Coronary artery (tissue), 2 donors: ENCODE data around the gene DHDH.
"Not testable (repeated sequence)": the region's sequence is repeated elsewhere in the genome, so short reads cannot be mapped to it uniquely, and the experiment has no call there.

Source experiments
- DNase-seq: peaks from one replicate; pipeline ENCODE4 v3.0.0-alpha.2; 2017; ENCODE audit warnings: low spot score
- H3K27ac ChIP-seq, 2 donors: fragments of 200-600 bp; sonication (generic); one replicate each; pipeline ENCODE4 v1.5.1; 2016 to 2019
- H3K4me3 ChIP-seq: fragments of 200-600 bp; sonication (generic); 2 replicates; pipeline ENCODE4 v1.5.1; 2016; ENCODE audit warnings: mild to moderate bottlenecking, moderate library complexity
- TF ChIP-seq, protein P1 (sequence below): fragments of 200-600 bp; sonication (generic); IDR thresholded peaks from one replicate; pipeline ENCODE4 v1.5.1; 2019; ENCODE audit warnings: antibody characterized with exemption

Gene DHDH

DNA sequence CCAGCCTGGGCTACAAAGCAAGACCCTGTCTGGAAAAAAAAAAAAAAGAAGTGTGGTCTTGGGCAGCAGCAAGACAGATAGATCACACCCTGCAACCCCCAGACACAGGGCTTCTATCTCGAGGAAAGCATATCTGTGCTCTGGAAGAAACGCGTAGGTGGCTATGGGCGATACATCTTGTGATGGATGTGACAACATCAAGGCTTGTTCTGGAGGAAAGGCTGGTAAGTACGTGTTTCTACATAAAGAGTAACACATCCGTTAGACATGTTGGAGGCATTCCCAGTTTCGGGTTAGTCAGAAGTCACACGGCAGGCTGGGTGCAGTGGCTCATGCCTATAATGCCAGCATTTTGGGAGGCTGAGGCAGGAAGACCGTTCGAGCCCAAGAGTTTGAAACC, 6.6 kb upstream of the DHDH start:
- DNase-seq = no peak
- Histone ChIP-seq H3K27ac (peak overlapping the region; percentile 3 to 47), H3K4me3 (peak overlapping the region; percentile 45)
- TF ChIP-seq, protein P1, sequence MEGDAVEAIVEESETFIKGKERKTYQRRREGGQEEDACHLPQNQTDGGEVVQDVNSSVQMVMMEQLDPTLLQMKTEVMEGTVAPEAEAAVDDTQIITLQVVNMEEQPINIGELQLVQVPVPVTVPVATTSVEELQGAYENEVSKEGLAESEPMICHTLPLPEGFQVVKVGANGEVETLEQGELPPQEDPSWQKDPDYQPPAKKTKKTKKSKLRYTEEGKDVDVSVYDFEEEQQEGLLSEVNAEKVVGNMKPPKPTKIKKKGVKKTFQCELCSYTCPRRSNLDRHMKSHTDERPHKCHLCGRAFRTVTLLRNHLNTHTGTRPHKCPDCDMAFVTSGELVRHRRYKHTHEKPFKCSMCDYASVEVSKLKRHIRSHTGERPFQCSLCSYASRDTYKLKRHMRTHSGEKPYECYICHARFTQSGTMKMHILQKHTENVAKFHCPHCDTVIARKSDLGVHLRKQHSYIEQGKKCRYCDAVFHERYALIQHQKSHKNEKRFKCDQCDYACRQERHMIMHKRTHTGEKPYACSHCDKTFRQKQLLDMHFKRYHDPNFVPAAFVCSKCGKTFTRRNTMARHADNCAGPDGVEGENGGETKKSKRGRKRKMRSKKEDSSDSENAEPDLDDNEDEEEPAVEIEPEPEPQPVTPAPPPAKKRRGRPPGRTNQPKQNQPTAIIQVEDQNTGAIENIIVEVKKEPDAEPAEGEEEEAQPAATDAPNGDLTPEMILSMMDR = no peak

DNA sequence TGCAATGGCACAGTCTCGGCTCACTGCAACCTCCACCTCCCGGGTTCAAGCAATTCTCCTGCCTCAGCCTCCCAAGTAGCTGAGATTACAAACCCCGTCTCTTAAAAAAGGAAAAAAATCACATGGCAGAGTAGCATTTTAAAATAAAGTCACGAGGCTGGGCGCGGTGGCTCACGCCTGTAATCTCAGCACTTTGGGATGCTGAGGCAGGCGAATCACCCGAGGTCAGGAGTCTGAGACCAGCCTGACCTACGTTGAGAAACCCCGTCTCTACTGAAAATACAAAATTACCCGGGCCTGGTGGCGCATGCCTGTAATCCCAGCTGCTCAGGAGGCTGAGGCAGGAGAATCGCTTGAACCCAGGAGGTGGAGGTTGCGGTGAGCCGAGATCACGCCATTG, 5.8 kb upstream of the DHDH start:
- H3K4me3 ChIP-seq, DNase-seq, H3K27ac ChIP-seq: not testable (repeated sequence)

DNA sequence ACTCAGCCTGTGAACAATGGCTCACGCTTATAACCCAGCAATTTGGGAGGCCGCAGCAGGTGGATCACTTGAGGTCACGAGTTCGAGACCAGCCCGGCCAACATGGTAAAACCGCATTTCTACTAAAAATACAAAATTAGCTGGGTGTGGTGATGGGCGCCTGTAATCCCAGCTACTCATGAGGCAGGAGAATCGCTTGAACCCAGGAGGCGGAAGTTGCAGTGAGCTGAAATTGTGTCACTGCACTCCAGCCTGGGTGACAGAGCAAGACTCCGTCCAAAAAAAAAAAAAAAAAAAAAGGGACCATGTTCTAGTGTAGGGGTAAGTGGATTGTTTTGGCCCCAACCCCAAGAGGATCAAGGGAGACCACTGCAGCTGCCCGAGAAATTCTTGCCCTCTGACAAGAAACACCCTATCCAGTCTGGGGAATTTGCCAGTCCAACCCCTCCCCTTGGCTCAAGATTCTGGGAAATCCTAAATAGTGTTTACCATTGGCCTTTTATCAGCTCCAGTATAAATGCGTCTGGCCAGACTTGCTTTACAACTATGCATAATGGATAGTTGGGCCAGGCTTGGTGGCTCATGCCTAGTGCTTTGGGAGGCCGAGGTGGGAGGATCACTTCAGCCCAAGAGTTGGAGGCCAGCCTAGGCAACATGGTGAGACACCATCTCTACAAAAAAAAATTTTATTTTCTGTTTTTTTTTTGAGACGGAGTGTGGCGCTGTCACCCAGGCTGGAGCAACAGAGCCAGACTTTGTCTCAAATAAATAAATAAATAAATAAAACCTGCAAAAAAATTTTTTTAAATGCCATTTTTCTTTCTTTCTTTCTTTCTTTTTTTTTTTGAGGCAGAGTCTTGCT, 5.1 kb upstream of the DHDH start:
- Histone ChIP-seq H3K27ac (no peak overlapping the region), H3K4me3 (no peak overlapping the region)
- TF ChIP-seq, protein P1 = no peak
- no peak for DNase-seq

DNA sequence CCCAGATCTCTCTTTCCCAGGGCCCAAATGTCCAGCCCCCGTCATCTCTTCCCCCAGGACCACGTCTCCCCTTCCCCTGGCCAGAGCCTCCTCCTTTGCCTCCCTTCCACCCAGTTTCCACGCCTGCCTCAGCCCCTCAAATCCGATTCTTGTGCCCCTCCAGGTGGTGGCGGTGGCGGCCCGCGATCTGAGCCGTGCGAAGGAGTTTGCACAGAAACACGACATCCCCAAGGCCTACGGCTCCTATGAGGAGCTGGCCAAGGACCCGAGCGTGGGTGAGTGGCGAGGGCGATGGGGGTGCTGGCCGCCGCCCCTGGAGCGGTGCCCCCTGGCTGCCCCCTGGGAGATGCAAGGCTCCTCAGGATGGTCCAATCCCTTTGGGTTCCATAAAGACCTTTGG, 1.3 kb downstream of the DHDH start:
- Histone ChIP-seq H3K4me3 (no peak overlapping the region), H3K27ac (no peak overlapping the region)
- DNase-seq = no peak
- TF ChIP-seq, protein P1 = no peak

DNA sequence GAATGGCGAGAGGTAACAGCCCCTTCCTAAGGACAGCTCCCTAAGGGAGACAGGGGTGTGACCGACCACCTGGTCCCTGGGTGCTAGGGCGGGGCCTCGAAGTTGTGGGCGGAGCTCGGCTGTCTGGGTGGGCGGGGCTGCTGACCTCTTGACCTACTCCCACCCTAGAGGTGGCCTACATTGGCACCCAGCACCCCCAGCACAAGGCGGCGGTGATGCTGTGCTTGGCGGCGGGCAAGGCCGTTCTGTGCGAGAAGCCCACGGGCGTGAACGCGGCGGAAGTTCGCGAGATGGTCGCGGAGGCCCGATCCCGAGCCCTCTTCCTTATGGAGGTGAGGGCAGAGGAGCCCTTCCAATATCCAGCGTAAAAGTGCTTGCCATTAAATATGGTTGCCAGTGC, 2.4 kb downstream of the DHDH start:
- no peak for DNase-seq
- no peak overlapping the region for H3K4me3 ChIP-seq
- H3K27ac ChIP-seq = no peak overlapping the region
- TF ChIP-seq, protein P1 = no peak

DNA sequence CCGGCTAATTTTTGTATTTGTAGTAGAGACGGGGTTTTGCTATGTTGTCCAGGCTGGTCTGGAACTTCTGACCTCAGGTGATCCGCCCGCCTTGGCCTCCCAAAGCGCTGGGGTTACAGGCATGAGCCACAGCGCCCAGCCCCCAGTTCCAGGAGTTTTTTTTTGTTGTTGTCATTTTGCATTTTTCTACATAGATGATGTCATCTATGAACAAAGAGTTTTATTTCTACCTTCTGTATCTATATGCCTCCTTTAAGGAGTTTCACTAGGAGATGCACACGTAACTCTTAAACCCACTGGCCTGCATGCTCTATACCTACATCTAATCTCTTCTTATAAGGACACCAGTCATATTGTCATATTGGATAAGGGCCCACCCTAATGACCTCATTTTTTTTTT, 4.8 kb downstream of the DHDH start:
- H3K4me3 ChIP-seq = no peak overlapping the region

DNA sequence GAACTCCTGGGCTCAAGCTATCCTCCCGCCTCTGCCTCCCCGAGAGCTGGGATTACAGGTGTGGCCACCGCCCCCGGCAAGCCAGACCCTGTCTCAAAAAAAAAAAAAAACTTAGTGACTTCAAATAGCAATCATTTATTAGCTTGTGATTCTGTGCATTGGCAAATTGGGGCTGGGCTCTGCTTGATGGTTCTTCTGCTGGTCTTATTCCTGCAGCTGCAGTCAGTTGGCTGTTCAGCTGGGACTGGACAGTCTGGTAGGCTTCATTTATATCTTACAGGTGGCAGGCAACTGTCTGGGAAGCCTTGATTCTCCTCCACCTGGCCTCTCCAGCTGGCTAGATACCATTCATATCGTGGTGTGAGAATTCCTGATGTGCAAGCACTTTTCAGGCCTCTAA, 7.4 kb downstream of the DHDH start:
- DNase-seq = no peak
- TF ChIP-seq, protein P1 = no peak
- Histone ChIP-seq H3K4me3 (no peak overlapping the region), H3K27ac (no peak overlapping the region)

More for the DNA sequence above, 4.8 kb downstream of the DHDH start:
- no peak for DNase-seq
- TF ChIP-seq, protein P1 = no peak
- H3K27ac ChIP-seq = no peak overlapping the region
